Neural progenitor cell (in vitro differentiated cells): Measurements from ENCODE around the gene TMEM143. TPM values are rescaled to one million over a fixed set of nuclear protein-coding genes. Genes with fewer than 3 reads are reported as not detected.

Experiments used
- DNase-seq: peaks from one replicate; pipeline ENCODE4 v3.0.0-alpha.2; 2016; ENCODE audit warnings: low spot score
- H2AFZ ChIP-seq: fragments of 200-600 bp; sonication (generic); replicated peaks from 2 replicates; pipeline ENCODE4 v1.6.1; 2016; ENCODE audit warnings: antibody characterized with exemption
- H3F3A ChIP-seq: fragments of 200-600 bp; sonication (generic); 2 replicates; pipeline ENCODE4 v1.6.1; 2016; ENCODE audit warnings: antibody characterized with exemption, low read depth
- H3K27ac ChIP-seq: fragments of 200-600 bp; sonication (generic); 2 replicates; pipeline ENCODE4 v1.5.1; 2016; ENCODE audit warnings: mild to moderate bottlenecking
- H3K27me3 ChIP-seq: fragments of 200-600 bp; sonication (generic); 2 replicates; pipeline ENCODE4 v1.6.1; 2016; ENCODE audit warnings: mild to moderate bottlenecking, moderate library complexity
- H3K36me3 ChIP-seq: fragments of 200-600 bp; sonication (generic); 2 replicates; pipeline ENCODE4 v1.5.1; 2016
- H3K4me1 ChIP-seq: fragments of 200-600 bp; sonication (generic); 2 replicates; pipeline ENCODE4 v1.6.1; 2016; ENCODE audit warnings: mixed run types
- H3K4me2 ChIP-seq: fragments of 200-600 bp; sonication (generic); 2 replicates; pipeline ENCODE4 v1.6.1; 2016
- H3K4me3 ChIP-seq: fragments of 200-600 bp; sonication (generic); 2 replicates; pipeline ENCODE4 v1.5.1; 2016
- H3K79me2 ChIP-seq: fragments of 200-600 bp; sonication (generic); 2 replicates; pipeline ENCODE4 v1.6.1; 2016; ENCODE audit warnings: low read depth
- H3K9ac ChIP-seq: fragments of 200-600 bp; sonication (generic); 2 replicates; pipeline ENCODE4 v1.6.1; 2016
- H3K9me3 ChIP-seq: fragments of 200-600 bp; sonication (generic); 2 replicates; pipeline ENCODE4 v1.5.1; 2016; ENCODE audit warnings: low read depth
- H4K20me1 ChIP-seq: fragments of 200-600 bp; sonication (generic); 2 replicates; pipeline ENCODE4 v1.6.1; 2016; ENCODE audit warnings: low read depth
- H3K27ac Mint-ChIP-seq: 3 replicates; pipeline ENCODE4 v1.8.0; 2021; ENCODE audit warnings: mixed read lengths
- H3K27me3 Mint-ChIP-seq: 2 replicates; pipeline ENCODE4 v1.8.0; 2022; ENCODE audit warnings: low read depth, mild to moderate bottlenecking, inconsistent platforms, moderate library complexity, mixed read lengths; ENCODE audit not compliant: insufficient read depth
- H3K36me3 Mint-ChIP-seq: 3 replicates; pipeline ENCODE4 v1.8.0; 2021; ENCODE audit warnings: mixed read lengths
- H3K4me1 Mint-ChIP-seq: 3 replicates; pipeline ENCODE4 v1.8.0; 2021; ENCODE audit warnings: mixed read lengths
- H3K4me3 Mint-ChIP-seq: 3 replicates; pipeline ENCODE4 v1.8.0; 2021; ENCODE audit warnings: mild to moderate bottlenecking, moderate library complexity, mixed read lengths
- H3K9me3 Mint-ChIP-seq: 3 replicates; pipeline ENCODE4 v1.8.0; 2020; ENCODE audit warnings: mixed read lengths
- CTCF ChIP-seq: fragments of 200-600 bp; sonication (generic); IDR thresholded peaks from 2 replicates; pipeline ENCODE4 v1.5.1; 2017; ENCODE audit warnings: antibody characterized with exemption, mild to moderate bottlenecking
- EZH2 ChIP-seq: fragments of 200-600 bp; sonication (generic); IDR thresholded peaks from 2 replicates; pipeline ENCODE4 v1.6.1; 2017; ENCODE audit warnings: antibody characterized with exemption, mild to moderate bottlenecking, moderate library complexity
- EZH2phosphoT487 ChIP-seq: fragments of 200-600 bp; sonication (generic); IDR thresholded peaks from 2 replicates; pipeline ENCODE4 v1.6.1; 2017; ENCODE audit warnings: antibody characterized with exemption
- total RNA-seq: library from RNA; depleted of rRNA; stranded (reverse); fragments of >200 nt; gene quantifications from 2 replicates; pipeline ENCODE4 v1.2.3, GENCODE V29; 2015; ENCODE audit warnings: low replicate concordance

The TMEM143 gene
- total RNA-seq, result 3.1 and 9.4 TPM in 2 replicates

DNA sequence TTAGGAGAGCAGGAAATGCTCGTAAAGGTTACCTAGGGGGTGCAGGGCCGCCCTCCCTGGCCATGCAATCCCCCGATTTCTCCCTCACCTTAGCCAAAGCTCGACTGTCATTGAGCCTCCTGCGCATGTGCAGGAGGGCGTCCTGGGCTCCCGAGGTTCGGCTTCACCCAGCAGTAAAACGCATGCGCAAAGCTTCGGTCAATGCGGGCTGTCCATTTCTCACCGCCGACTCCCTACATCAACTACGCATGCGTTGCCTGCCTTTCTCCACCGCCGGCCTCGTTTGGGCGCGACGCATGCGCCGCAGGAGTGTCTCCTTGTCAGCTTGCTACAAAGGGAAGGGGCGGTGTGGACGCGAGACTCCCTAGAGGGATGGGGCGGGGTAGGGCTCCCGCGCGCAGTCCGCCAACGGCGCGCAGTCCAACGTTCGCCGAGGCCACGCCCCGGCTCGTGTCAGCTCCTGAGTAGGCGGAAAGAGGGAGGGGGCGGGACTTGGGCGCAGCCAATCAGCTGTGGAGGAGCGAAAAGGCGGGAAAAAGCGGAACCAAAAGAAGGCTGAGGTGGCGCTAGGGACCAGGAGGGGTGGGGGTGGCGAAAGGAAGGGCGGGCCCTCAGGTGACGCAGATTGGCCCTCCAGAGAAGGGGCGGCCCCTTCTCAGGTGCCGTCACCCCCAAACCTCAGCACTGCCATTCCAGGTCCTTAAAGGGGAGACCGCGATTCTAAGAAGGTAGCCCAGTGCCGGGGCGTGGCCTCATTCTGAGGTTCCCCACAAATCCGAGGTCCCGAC is at the start of gene TMEM143, which contains the start of gene SYNGR4:
Gene TMEM143 (minus strand): TSS at position 131 of the 788 bp plus-strand sequence. CDS start 20 bp downstream, at position 111.
Gene SYNGR4 (plus strand): TSS at position 558 of the 788 bp plus-strand sequence. CDS start 1,476 bp downstream, outside the sequence.
- Histone ChIP-seq H3K9me3 (no peaks in the 10 kb centered on the region), H3K27me3 (no peaks in the 10 kb centered on the region), H3K79me2 (no peaks in the 10 kb centered on the region), H2AFZ (peak within 1 kb of the TSS; percentile 28), H3K36me3 (no peaks in the 10 kb centered on the region), H3K4me3 (peak within 1 kb of the TSS; percentile 44), H3K9ac (no peak within 1 kb of the TSS), H4K20me1 (no peaks in the 10 kb centered on the region), H3K27ac (peak within 1 kb of the TSS; percentile 7), H3K4me2 (peak within 1 kb of the TSS; percentile 77), H3K4me1 (peaks cover 4% of the 10 kb centered on the region), H3F3A (peaks cover 15% of the 10 kb centered on the region)
- DNase-seq, result peak; percentile 100
- Mint-ChIP-seq H3K36me3 (no peaks in the 10 kb centered on the region), H3K4me3 (peak within 1 kb of the TSS; percentile 83), H3K9me3 (no peaks in the 10 kb centered on the region), H3K27ac (peak within 1 kb of the TSS; percentile 59), H3K27me3 (peaks cover 11% of the 10 kb centered on the region), H3K4me1 (peaks cover 20% of the 10 kb centered on the region)
- TF ChIP-seq EZH2phosphoT487 (no peak), EZH2 (no peak), CTCF (no peak)

DNA sequence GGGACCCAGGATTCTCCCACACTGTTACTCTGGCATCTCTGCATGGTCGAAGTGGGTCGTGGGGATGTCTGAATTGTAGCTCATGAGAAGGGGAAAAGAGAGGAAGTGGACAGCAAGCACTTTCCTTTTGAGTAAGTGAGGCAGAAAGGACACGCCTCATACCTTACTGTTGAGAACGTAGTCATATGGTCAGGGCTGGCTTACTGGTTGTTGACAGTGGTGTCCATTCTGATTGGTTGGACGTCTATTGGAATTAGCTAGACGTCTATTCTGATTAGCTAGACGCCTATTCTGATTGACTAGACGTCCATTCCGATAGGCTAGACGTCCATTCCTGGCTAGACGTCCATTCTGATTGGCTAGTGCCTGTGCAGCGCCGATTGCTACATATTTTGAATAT is 42.1 kb upstream of the TMEM143 start:
- Histone ChIP-seq H3K79me2 (no peaks in the 10 kb centered on the region), H3K9me3 (no peaks in the 10 kb centered on the region), H2AFZ (no peak overlapping the region), H3K36me3 (no peaks in the 10 kb centered on the region), H3K4me2 (no peak overlapping the region), H4K20me1 (no peaks in the 10 kb centered on the region), H3F3A (peaks cover 7% of the 10 kb centered on the region), H3K27me3 (no peaks in the 10 kb centered on the region), H3K4me1 (no peaks in the 10 kb centered on the region), H3K9ac (no peak overlapping the region), H3K27ac (no peak overlapping the region), H3K4me3 (no peak overlapping the region)
- Mint-ChIP-seq H3K27ac (no peak overlapping the region), H3K4me3 (no peak overlapping the region), H3K36me3 (peaks cover 3% of the 10 kb centered on the region), H3K4me1 (peaks cover 11% of the 10 kb centered on the region), H3K27me3 (peaks cover 2% of the 10 kb centered on the region), H3K9me3 (no peaks in the 10 kb centered on the region)
- DNase-seq, result no peak
- TF ChIP-seq EZH2 (no peak), CTCF (no peak), EZH2phosphoT487 (no peak)

- no peak overlapping the region for H3K4me3 ChIP-seq
- no peaks in the 10 kb centered on the region for H3K36me3 ChIP-seq
- no peaks in the 10 kb centered on the region for H4K20me1 ChIP-seq
- Mint-ChIP-seq H3K36me3 (peaks cover 3% of the 10 kb centered on the region), H3K4me1 (peaks cover 16% of the 10 kb centered on the region), H3K27me3 (peaks cover 7% of the 10 kb centered on the region), H3K4me3 (no peak overlapping the region), H3K9me3 (no peaks in the 10 kb centered on the region), H3K27ac (no peak overlapping the region)
- H2AFZ ChIP-seq, result no peak overlapping the region
- no peak overlapping the region for H3K4me2 ChIP-seq
- no peaks in the 10 kb centered on the region for H3K4me1 ChIP-seq
- no peak overlapping the region for H3K9ac ChIP-seq
- H3F3A ChIP-seq, result peaks cover 10% of the 10 kb centered on the region
- no peaks in the 10 kb centered on the region for H3K79me2 ChIP-seq
- no peak for TF ChIP-seq EZH2phosphoT487
- TF ChIP-seq CTCF, result no peak
- TF ChIP-seq EZH2, result no peak
- H3K27ac ChIP-seq, result no peak overlapping the region
- DNase-seq, result no peak
- H3K27me3 ChIP-seq, result no peaks in the 10 kb centered on the region
- H3K9me3 ChIP-seq, result no peaks in the 10 kb centered on the region
Measured at GRCh38 chr19:48405010-48405659, 41.4 kb upstream of the TMEM143 start.
